IMR-90 (cell line): Measurements from ENCODE around the gene CA9.

ENCODE experiments used
- BHLHE40 ChIP-seq: fragments of 150-350 bp; IDR thresholded peaks from 2 replicates; pipeline ENCODE4 v1.6.1; 2016; ENCODE audit warnings: mild to moderate bottlenecking, low read depth, low read length
- CEBPB ChIP-seq: IDR thresholded peaks from 2 replicates; pipeline ENCODE4 v1.6.1; 2012; ENCODE audit warnings: low read depth, low read length, improper control_type of control experiment
- MAFK ChIP-seq: IDR thresholded peaks from 2 replicates; pipeline ENCODE4 v1.6.1; 2012; ENCODE audit warnings: low read depth, low read length, improper control_type of control experiment
- MAZ ChIP-seq: IDR thresholded peaks from 2 replicates; pipeline ENCODE4 v1.6.1; 2012; ENCODE audit warnings: low read depth, mild to moderate bottlenecking, low read length, improper control_type of control experiment, moderate library complexity, borderline replicate concordance
- POLR2A ChIP-seq: IDR thresholded peaks from 2 replicates; pipeline ENCODE4 v1.6.1; 2012; ENCODE audit warnings: mild to moderate bottlenecking, low read depth, low read length
- RFX5 ChIP-seq: IDR thresholded peaks from 2 replicates; pipeline ENCODE4 v1.8.0; 2012; ENCODE audit warnings: low read depth, mild to moderate bottlenecking, low read length, moderate library complexity
- TF ChIP-seq, protein P1 (sequence below): conservative IDR thresholded peaks from 2 replicates; pipeline ENCODE4 v1.5.1; 2012; ENCODE audit warnings: mild to moderate bottlenecking, low read depth, low read length, improper control_type of control experiment
- TF ChIP-seq, protein P2 (sequence below): fragments of 150-350 bp; IDR thresholded peaks from 2 replicates; pipeline ENCODE4 v1.6.1; 2017; ENCODE audit warnings: mild to moderate bottlenecking, antibody characterized with exemption, low read length, low read depth

DNA sequence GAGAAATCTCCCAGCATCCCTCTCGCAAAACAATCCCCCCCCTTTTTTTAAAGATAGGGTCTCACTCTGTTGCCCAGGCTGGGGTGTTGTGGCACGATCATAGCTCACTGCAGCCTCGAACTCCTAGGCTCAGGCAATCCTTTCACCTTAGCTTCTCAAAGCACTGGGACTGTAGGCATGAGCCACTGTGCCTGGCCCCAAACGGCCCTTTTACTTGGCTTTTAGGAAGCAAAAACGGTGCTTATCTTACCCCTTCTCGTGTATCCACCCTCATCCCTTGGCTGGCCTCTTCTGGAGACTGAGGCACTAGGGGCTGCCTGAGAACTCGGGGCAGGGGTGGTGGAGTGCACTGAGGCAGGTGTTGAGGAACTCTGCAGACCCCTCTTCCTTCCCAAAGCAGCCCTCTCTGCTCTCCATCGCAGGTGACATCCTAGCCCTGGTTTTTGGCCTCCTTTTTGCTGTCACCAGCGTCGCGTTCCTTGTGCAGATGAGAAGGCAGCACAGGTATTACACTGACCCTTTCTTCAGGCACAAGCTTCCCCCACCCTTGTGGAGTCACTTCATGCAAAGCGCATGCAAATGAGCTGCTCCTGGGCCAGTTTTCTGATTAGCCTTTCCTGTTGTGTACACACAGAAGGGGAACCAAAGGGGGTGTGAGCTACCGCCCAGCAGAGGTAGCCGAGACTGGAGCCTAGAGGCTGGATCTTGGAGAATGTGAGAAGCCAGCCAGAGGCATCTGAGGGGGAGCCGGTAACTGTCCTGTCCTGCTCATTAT is 6.8 kb downstream of the CA9 start:
- TF ChIP-seq, protein P1, sequence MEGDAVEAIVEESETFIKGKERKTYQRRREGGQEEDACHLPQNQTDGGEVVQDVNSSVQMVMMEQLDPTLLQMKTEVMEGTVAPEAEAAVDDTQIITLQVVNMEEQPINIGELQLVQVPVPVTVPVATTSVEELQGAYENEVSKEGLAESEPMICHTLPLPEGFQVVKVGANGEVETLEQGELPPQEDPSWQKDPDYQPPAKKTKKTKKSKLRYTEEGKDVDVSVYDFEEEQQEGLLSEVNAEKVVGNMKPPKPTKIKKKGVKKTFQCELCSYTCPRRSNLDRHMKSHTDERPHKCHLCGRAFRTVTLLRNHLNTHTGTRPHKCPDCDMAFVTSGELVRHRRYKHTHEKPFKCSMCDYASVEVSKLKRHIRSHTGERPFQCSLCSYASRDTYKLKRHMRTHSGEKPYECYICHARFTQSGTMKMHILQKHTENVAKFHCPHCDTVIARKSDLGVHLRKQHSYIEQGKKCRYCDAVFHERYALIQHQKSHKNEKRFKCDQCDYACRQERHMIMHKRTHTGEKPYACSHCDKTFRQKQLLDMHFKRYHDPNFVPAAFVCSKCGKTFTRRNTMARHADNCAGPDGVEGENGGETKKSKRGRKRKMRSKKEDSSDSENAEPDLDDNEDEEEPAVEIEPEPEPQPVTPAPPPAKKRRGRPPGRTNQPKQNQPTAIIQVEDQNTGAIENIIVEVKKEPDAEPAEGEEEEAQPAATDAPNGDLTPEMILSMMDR = no peak
- peak; percentile 49 for TF ChIP-seq POLR2A
- no peak for TF ChIP-seq RFX5
- no peak for TF ChIP-seq MAFK
- TF ChIP-seq CEBPB = no peak
- no peak for TF ChIP-seq BHLHE40
- TF ChIP-seq MAZ = 0 out of 2 replicates have a peak, but pooled peaks have one; percentile 2
- TF ChIP-seq, protein P2, sequence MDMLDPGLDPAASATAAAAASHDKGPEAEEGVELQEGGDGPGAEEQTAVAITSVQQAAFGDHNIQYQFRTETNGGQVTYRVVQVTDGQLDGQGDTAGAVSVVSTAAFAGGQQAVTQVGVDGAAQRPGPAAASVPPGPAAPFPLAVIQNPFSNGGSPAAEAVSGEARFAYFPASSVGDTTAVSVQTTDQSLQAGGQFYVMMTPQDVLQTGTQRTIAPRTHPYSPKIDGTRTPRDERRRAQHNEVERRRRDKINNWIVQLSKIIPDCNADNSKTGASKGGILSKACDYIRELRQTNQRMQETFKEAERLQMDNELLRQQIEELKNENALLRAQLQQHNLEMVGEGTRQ = no peak
